Right renal pelvis (tissue), 4 donors: ENCODE results near the gene GNAT3. TPM values are rescaled to one million over a fixed set of nuclear protein-coding genes. Genes with fewer than 3 reads are reported as not detected.

Experiments used
- DNase-seq, 4 donors: peaks; one replicate each; pipeline ENCODE4 v3.0.0-alpha.2; 2013; ENCODE audit warnings: low read depth in 4 of 4, low spot score in 3 of 4, missing footprints in 1 of 4
- polyA plus RNA-seq, 4 donors: library from polyadenylated mRNA; unstranded; fragments of 120-200 nt; gene quantifications; one replicate each; pipeline ENCODE4 v1.2.1, GENCODE V29; 2013; ENCODE audit not compliant: insufficient read length in 4 of 4

The GNAT3 gene
- polyA plus RNA-seq, 4 donors = not detected

- peak; percentile 20 to 39 (median 25) for DNase-seq
Measured at GRCh38 chr7:80428161-80429054, 83.5 kb downstream of the GNAT3 start.

GRCh38 chr7:80427218-80427617 lies 84.6 kb downstream of the GNAT3 start:
- DNase-seq = no peak

GRCh38 chr7:80420876-80421275 lies 91.0 kb downstream of the GNAT3 start:
- no peak for DNase-seq

- no peak for DNase-seq
Measured at GRCh38 chr7:80417211-80417793, 94.6 kb downstream of the GNAT3 start.

GRCh38 chr7:80415522-80415921 lies 96.3 kb downstream of the GNAT3 start:
- DNase-seq = no peak

GRCh38 chr7:80415114-80415513 lies 96.8 kb downstream of the GNAT3 start:
- no peak for DNase-seq

GRCh38 chr7:80414331-80414730 lies 97.5 kb downstream of the GNAT3 start:
- no peak for DNase-seq

GRCh38 chr7:80413383-80413945 lies 98.4 kb downstream of the GNAT3 start:
- no peak for DNase-seq

- no peak for DNase-seq
Measured at GRCh38 chr7:80412842-80413241, 99.0 kb downstream of the GNAT3 start.

- no peak for DNase-seq
Measured at GRCh38 chr7:80411621-80412020, 100.2 kb downstream of the GNAT3 start.

- DNase-seq = no peak
Measured at GRCh38 chr7:80410081-80410480, 101.8 kb downstream of the GNAT3 start.

Other genes with a start within 250 kb of the GNAT3 start
- gene CD36, start 126.6 kb upstream of the GNAT3 start, polyA plus RNA-seq = 10 to 100 TPM; 21.7 to 35.3 (median 33.5) TPM